ENCODE results near the gene FABP1.

DNA sequence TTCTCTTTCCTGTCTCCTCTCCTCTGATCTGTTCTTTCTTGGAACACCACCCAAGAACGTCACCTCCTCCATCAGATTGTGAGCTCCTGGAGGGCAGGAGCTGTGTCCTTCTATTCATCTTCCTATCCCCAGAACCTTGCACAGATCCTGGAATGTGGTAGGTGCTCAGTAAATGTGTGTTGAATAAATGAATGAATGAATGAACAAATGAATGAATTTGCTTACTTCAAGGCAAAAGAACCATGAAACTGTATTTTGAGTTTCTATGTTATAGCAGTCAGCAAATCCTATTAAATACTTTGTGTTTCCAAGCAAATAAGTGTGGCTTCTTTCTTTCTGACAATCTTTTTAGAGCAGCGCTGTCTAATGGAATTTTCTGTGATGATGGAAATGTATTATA lies 14.8 kb downstream of the FABP1 start:
- TF ChIP-seq POLR2AphosphoS5 (IDR thresholded peaks at IDR 0.05; ENCODE audit: low read depth, low read length) (no peak), BRCA1 (IDR thresholded peaks at IDR 0.05; ENCODE audit: low read depth, low read length) (no peak), JUN (IDR thresholded peaks at IDR 0.05; ENCODE audit: low read depth, low read length) (no peak), EZH2 (IDR thresholded peaks at IDR 0.05; ENCODE audit: low read depth, low read length, severe bottlenecking) (no peak), SIN3A (conservative IDR thresholded peaks at IDR 0.05 in 1 of 2, IDR thresholded peaks at IDR 0.05 in 1 of 2; ENCODE audit: low read depth in 1 of 2, low read length in 2 of 2) (no peak), SUZ12 (IDR thresholded peaks at IDR 0.05; ENCODE audit: low read length) (no peak), CHD1 (IDR thresholded peaks at IDR 0.05; ENCODE audit: low read depth, low read length) (no peak), POLR2A (IDR thresholded peaks at IDR 0.05; ENCODE audit: control extremely low read depth in 1 of 2, low read depth in 2 of 2, low read length in 2 of 2) (no peak), RNF2 (IDR thresholded peaks at IDR 0.05; ENCODE audit: borderline replicate concordance, low read depth, low read length, missing control alignments, poor library complexity, severe bottlenecking) (no peak)
- TF ChIP-seq, protein P1, sequence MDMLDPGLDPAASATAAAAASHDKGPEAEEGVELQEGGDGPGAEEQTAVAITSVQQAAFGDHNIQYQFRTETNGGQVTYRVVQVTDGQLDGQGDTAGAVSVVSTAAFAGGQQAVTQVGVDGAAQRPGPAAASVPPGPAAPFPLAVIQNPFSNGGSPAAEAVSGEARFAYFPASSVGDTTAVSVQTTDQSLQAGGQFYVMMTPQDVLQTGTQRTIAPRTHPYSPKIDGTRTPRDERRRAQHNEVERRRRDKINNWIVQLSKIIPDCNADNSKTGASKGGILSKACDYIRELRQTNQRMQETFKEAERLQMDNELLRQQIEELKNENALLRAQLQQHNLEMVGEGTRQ (IDR thresholded peaks at IDR 0.05; ENCODE audit: low read length), result no peak
- TF ChIP-seq, protein P2, sequence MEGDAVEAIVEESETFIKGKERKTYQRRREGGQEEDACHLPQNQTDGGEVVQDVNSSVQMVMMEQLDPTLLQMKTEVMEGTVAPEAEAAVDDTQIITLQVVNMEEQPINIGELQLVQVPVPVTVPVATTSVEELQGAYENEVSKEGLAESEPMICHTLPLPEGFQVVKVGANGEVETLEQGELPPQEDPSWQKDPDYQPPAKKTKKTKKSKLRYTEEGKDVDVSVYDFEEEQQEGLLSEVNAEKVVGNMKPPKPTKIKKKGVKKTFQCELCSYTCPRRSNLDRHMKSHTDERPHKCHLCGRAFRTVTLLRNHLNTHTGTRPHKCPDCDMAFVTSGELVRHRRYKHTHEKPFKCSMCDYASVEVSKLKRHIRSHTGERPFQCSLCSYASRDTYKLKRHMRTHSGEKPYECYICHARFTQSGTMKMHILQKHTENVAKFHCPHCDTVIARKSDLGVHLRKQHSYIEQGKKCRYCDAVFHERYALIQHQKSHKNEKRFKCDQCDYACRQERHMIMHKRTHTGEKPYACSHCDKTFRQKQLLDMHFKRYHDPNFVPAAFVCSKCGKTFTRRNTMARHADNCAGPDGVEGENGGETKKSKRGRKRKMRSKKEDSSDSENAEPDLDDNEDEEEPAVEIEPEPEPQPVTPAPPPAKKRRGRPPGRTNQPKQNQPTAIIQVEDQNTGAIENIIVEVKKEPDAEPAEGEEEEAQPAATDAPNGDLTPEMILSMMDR (IDR thresholded peaks at IDR 0.05; ENCODE audit: control extremely low read depth in 1 of 3, insufficient read depth in 1 of 3, low read depth in 1 of 3, low read length in 3 of 3), result no peak
- TF ChIP-seq, protein P3, sequence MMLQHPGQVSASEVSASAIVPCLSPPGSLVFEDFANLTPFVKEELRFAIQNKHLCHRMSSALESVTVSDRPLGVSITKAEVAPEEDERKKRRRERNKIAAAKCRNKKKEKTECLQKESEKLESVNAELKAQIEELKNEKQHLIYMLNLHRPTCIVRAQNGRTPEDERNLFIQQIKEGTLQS (IDR thresholded peaks at IDR 0.05; ENCODE audit: insufficient read depth, low read depth, low read length), result no peak

All from H1 (cell line).